Tibial artery (tissue), 4 donors: ENCODE results near the gene RFC4.

Source experiments
- DNase-seq, 2 donors: peaks; one replicate each; pipeline ENCODE4 v3.0.0-alpha.2; 2019
- H3K27ac ChIP-seq, 2 donors: fragments of 200-600 bp; sonication (generic) in 1 of 2; 1 replicate in 1 of 2; 2 replicates in 1 of 2; pipeline ENCODE4 v1.5.1; 2018 to 2019; ENCODE audit warnings: mild to moderate bottlenecking in 1 of 2
- H3K27me3 ChIP-seq, 2 donors: fragments of 200-600 bp; sonication (generic) in 1 of 2; one replicate each; pipeline versions ENCODE4 v1.5.1 to v1.6.0; 2016 to 2019
- H3K36me3 ChIP-seq, 3 donors: fragments of 200-600 bp; sonication (generic) in 2 of 3; one replicate each; pipeline ENCODE4 v1.5.1; 2016 to 2019; ENCODE audit warnings: mild to moderate bottlenecking in 2 of 3
- H3K4me1 ChIP-seq, 4 donors: fragments of 200-600 bp; sonication (generic) in 2 of 4; 1 replicate in 3 of 4; 2 replicates in 1 of 4; pipeline ENCODE4 v1.5.1; 2016 to 2019
- H3K4me3 ChIP-seq, 2 donors: fragments of 200-600 bp; sonication (generic) in 1 of 2; 1 replicate in 1 of 2; 2 replicates in 1 of 2; pipeline ENCODE4 v1.5.1; 2018 to 2019; ENCODE audit warnings: mild to moderate bottlenecking in 2 of 2
- H3K9me3 ChIP-seq, 3 donors: fragments of 200-600 bp; sonication (generic) in 1 of 3; one replicate each; pipeline ENCODE4 v1.5.1; 2016 to 2019
- intact Hi-C: fragments of 100-400 bp; cut with DNase I; formaldehyde crosslinking; loops from one replicate; pipeline ENCODE4 v1.15.0; 2023; ENCODE audit warnings: low total_unique reads
- TF ChIP-seq, protein P1 (sequence below), 2 experiments: fragments of 200-600 bp in 1 of 2; fragments of 450-650 bp in 1 of 2; IDR thresholded peaks; one replicate each; pipeline ENCODE4 v1.5.1; 2017 to 2019; ENCODE audit warnings: antibody characterized with exemption in 2 of 2, mild to moderate bottlenecking in 1 of 2, moderate library complexity in 1 of 2

Gene RFC4

DNA sequence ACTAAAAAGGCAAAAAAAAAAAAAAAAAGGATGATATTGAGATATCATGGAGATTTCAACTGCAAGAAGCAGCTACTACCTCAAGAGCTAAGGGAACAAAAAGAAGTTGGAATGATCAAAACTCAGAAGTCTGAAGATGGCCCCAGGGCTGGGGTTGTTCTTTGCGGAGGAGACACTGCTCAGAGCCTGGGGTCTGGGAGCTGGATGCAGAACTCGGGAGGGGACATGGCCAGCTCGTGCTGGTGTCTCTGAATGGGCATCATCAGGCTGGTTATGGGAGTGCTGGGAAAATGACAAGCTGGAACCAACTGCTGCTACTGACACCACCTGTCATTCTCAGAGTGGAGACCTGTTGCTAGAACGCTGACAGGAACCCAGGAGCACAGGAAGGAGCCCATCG is 22.1 kb upstream of the RFC4 start:
- no peak for DNase-seq
- TF ChIP-seq, protein P1, sequence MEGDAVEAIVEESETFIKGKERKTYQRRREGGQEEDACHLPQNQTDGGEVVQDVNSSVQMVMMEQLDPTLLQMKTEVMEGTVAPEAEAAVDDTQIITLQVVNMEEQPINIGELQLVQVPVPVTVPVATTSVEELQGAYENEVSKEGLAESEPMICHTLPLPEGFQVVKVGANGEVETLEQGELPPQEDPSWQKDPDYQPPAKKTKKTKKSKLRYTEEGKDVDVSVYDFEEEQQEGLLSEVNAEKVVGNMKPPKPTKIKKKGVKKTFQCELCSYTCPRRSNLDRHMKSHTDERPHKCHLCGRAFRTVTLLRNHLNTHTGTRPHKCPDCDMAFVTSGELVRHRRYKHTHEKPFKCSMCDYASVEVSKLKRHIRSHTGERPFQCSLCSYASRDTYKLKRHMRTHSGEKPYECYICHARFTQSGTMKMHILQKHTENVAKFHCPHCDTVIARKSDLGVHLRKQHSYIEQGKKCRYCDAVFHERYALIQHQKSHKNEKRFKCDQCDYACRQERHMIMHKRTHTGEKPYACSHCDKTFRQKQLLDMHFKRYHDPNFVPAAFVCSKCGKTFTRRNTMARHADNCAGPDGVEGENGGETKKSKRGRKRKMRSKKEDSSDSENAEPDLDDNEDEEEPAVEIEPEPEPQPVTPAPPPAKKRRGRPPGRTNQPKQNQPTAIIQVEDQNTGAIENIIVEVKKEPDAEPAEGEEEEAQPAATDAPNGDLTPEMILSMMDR (IDR thresholded peaks at IDR 0.05), result no peak
- Histone ChIP-seq H3K36me3 (no peaks in the 10 kb centered on the region), H3K9me3 (no peaks in the 10 kb centered on the region), H3K27me3 (peaks cover 0 to 34% of the 10 kb centered on the region in 2 donors), H3K4me1 (peaks cover 0 to 18% (median 9%) of the 10 kb centered on the region in 4 donors), H3K4me3 (no peak overlapping the region), H3K27ac (no peak overlapping the region)
- intact Hi-C loops, result loop anchor here (10.0 kb wide), 1 partner anchor 106 kb away; the partner anchor contains the start of gene ST6GAL1

DNA sequence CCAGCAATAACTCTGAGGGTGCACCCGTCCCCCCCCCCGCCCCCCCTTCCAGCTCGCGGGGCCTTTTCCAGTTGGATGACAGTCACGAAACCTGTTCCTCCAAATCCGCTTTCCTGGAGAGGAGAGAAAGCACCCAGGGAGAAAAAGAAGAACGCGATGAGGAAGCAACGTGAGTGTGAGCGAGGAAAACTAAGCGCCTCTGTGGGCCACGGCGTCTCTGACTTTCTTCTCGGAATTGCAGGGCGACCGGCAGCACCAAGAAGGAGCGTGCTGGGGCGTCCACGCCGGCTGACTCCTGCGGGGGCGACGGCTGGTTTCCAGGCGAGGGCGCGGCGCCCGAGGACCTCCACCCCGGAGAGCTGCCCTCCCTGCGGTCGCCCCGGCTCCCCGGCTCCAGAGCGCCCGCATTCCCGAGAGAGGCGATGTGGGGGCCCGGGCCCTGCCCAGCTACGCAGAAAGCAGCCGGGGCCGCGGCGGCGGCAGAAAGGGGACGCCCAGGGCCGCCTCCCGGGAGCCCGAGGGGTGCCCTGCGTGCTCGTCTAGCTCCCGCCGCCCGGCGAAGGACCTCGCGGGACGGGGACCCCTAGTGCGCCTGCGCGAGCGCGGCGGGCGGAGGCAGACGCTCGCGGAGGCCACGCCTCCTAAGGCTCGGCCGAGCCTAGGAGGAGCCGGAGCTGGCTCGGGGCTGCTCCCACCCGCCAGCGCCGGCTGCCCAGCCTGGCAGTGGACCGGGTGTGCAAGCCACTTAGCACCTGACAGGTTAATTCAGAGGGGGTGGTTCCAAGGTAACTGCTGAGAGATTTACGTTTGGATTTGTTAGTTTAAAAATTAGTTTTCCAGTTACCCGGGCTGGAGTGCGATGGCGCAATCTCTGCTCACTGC is 20.9 kb upstream of the RFC4 start:
- DNase-seq, result peak; percentile 49 to 86
- Histone ChIP-seq H3K27me3 (peaks cover 0 to 34% of the 10 kb centered on the region in 2 donors), H3K36me3 (no peaks in the 10 kb centered on the region), H3K9me3 (no peaks in the 10 kb centered on the region), H3K4me1 (peaks cover 0 to 18% (median 9%) of the 10 kb centered on the region in 4 donors), H3K4me3 (peak overlapping the region; percentile 65 to 93), H3K27ac (peak overlapping the region; percentile 68 to 70)
- intact Hi-C loops, result loop anchor here (2.0 to 10.0 kb wide), 2 partner anchors 108 to 212 kb away; partner anchors contain the start of gene ST6GAL1
- TF ChIP-seq, protein P1 (IDR thresholded peaks at IDR 0.05), result peak in 1 of 2 experiments; percentile 16

DNA sequence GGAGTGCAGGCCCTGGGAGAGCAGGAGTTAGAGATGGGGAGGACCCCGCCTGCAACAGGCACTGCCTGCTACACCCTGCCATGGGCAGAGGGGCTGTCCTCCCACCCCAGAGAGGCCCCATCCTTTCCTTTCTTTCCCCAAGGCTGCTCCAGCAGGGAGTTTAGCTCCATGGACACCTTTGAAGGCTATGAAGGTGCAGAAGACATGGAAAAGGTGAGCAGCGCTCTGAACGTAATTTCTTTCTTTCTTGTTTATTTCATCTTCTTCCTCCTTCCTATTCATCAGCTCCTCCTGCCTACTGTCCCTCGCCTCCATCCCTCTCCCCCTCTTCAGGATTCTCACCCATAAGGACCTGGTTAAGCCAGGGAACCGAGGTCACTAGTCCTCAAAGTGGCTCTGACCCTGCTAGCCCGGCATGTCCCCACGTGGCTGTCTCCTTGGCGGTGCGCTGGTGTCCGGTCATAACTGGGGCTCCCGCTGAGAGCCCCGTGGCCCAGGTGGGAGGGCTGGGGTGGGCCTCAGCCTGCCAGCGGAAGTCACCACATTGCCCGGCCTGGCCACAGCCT is 20.2 kb upstream of the RFC4 start:
- H3K27me3 ChIP-seq, result peaks cover 0 to 30% of the 10 kb centered on the region in 2 donors

DNA sequence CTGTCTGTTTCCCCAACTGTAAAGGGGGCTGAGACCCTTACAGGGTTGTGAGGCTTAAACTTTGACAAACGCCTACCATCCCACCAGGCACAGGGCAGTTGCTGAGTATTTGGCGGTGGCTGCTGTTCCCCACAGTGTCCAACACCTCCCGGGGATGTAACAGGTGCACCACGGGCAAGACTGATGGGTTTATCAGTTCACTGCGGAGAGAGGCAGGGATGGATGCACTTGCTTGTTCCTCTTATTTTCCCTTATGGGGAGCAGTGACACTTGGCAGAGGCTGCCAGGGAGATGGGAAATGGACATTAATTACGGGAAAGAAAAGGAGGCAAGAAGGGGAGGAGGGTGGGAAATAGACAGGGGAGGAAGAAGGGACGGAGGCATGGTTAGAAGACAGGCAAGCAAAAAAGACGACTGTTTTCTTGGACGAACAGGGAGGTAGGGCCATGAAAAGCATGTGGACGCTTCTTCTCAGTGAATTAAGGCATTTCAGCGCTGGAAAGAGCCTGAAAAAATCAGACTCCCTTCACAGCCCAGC is 19.7 kb upstream of the RFC4 start:
- no peak for DNase-seq
- H3K27me3 ChIP-seq, result peaks cover 0 to 27% of the 10 kb centered on the region in 2 donors
- H3K27ac ChIP-seq, result no peak overlapping the region
- no peak overlapping the region for H3K4me3 ChIP-seq
- TF ChIP-seq, protein P1 (IDR thresholded peaks at IDR 0.05), result no peak
- peaks cover 0 to 26% (median 14%) of the 10 kb centered on the region in 4 donors for H3K4me1 ChIP-seq
- no peaks in the 10 kb centered on the region for H3K36me3 ChIP-seq
- intact Hi-C loops, result loop anchor here (2.0 to 10.0 kb wide), 2 partner anchors 109 to 211 kb away; partner anchors contain the start of gene ST6GAL1
- no peaks in the 10 kb centered on the region for H3K9me3 ChIP-seq

More for the DNA sequence above, 20.2 kb upstream of the RFC4 start:
- TF ChIP-seq, protein P1 (IDR thresholded peaks at IDR 0.05), result no peak
- intact Hi-C loops, result loop anchor here (2.0 to 10.0 kb wide), 2 partner anchors 108 to 212 kb away; partner anchors contain the start of gene ST6GAL1
- Histone ChIP-seq H3K4me3 (peak overlapping the region; percentile 65 to 93), H3K27ac (peak overlapping the region in 1 of 2 donors; percentile 70), H3K36me3 (no peaks in the 10 kb centered on the region), H3K9me3 (no peaks in the 10 kb centered on the region), H3K4me1 (peaks cover 0 to 22% (median 13%) of the 10 kb centered on the region in 4 donors)
- DNase-seq, result no peak

DNA sequence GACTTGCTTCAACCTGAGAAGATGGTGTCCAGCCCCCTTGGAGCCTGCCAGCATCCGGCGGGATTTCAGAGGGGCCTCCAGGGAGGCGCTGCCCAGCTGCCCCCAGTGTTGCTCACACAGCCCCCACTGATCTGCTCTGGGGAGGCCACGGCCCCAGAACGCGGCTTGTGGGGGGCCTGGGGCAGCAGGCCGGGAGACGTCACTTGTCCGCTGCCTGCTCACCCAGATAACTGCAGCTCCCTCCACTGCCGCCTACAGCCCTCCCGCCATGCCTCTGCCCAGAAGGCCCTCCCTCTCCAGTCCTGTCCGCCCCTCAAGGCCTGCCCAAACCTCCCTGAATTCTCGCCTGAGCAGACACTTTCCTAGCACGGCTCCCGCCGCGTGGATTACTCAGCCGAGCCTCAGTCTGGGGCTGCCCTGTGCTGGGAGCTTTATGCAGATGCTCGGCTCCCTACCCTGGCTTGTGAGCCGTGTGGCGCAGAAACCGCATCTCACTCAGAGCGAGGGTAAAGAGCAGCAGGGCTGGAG is 19.1 kb upstream of the RFC4 start:
- no peak for DNase-seq
- Histone ChIP-seq H3K27ac (no peak overlapping the region), H3K27me3 (peaks cover 0 to 23% of the 10 kb centered on the region in 2 donors), H3K4me1 (peaks cover 0 to 26% (median 14%) of the 10 kb centered on the region in 4 donors), H3K4me3 (no peak overlapping the region), H3K9me3 (no peaks in the 10 kb centered on the region), H3K36me3 (no peaks in the 10 kb centered on the region)
- intact Hi-C loops, result loop anchor here (10.0 kb wide), 1 partner anchor 109 kb away; the partner anchor contains the start of gene ST6GAL1
- TF ChIP-seq, protein P1 (IDR thresholded peaks at IDR 0.05), result no peak
